ENCODE measurements around the gene NOC4L.
"Not testable (repeated sequence)": the region's sequence is repeated elsewhere in the genome, so short reads cannot be mapped to it uniquely, and the experiment has no call there.

NOC4L gene

DNA sequence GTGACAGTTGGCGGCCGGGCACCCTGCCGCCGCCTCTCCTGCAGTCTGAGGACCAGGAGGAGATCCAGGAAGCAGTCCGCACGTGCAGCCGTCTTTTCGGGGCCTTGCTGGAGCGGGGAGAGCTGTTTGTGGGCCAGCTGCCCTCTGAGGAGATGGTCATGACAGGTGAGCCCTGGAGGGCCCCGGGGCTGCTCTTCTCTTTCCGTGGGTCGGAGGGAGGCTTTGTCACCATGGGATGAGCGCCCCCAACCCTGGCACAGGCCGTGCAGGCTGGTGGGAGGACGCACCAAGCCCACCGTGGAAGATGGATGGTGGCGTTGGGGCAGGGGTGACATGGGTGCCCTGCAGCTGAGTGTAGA, 532 bp downstream of the NOC4L start:
- no peak for DNase-seq

GRCh38 chr12:132145334-132145733, 1.1 kb downstream of the NOC4L start:
- DNase-seq, result no peak

DNA sequence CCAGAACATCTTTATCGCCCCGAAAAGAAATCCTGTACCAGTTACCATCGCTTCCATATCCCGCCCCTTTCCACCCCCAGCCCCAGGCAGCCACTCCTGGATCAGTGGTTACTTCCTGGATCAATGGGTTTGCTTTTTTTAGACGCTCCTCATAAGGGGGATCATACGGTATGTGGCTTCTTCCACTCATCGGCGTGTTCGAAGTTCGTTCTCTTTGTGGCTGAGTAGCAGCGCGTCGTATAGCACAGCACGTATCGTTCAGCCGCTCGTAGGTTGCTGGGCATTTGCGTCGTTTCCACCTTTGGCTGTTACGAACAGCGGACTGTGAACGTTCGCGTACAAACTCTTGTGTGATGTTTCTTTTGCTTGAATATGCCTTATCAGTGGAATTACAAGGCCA, 1.8 kb downstream of the NOC4L start:
- DNase-seq, result no peak

- DNase-seq, result no peak
These were observed 2.6 kb downstream of the NOC4L start for GRCh38 chr12:132146772-132147422.

GRCh38 chr12:132147423-132148367, 3.4 kb downstream of the NOC4L start:
- DNase-seq, result no peak

- no peak for DNase-seq
These were observed 4.2 kb downstream of the NOC4L start for GRCh38 chr12:132148368-132149045.

DNA sequence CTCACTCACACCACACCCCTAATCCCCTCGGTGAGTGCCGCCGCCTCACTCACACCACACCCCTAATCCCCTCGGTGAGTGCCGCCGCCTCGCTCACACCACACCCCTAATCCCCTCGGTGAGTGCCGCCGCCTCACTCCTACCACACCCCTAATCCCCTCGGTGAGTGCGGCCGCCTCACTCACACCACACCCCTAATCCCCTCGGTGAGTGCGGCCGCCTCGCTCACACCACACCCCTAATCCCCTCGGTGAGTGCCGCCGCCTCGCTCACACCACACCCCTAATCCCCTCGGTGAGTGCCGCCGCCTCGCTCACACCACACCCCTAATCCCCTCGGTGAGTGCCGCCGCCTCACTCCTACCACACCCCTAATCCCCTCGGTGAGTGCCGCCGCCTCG, 5.3 kb downstream of the NOC4L start:
- not testable (repeated sequence) for DNase-seq

- DNase-seq, result no peak
These were observed 6.5 kb downstream of the NOC4L start for GRCh38 chr12:132150780-132151144.

GRCh38 chr12:132151145-132151765, 7.0 kb downstream of the NOC4L start:
- no peak for DNase-seq

GRCh38 chr12:132151766-132152410, 7.6 kb downstream of the NOC4L start:
- DNase-seq, result no peak

DNA sequence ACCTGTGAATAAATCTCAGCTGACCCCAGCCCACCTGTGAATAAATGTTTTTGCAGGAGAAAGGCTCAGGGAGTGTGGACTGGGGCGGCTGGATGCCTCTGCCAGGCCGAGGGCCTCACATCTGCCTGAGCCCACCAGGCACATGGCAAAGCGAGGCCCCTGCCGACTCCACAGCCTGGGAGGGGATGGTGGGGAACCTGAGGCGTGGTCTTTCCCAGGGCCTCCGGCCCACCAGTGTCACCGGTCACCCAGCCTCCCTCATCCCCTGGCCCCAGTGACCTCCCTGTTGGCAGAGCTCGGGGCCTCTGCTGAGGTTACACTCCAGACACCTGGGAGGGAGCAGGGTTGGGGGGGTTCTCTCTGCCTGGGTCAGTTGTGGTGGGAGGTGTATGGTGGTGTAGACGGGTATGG, 8.2 kb downstream of the NOC4L start:
- no peak for DNase-seq

- DNase-seq, result no peak
These were observed 8.7 kb downstream of the NOC4L start for GRCh38 chr12:132152953-132153352.

DNA sequence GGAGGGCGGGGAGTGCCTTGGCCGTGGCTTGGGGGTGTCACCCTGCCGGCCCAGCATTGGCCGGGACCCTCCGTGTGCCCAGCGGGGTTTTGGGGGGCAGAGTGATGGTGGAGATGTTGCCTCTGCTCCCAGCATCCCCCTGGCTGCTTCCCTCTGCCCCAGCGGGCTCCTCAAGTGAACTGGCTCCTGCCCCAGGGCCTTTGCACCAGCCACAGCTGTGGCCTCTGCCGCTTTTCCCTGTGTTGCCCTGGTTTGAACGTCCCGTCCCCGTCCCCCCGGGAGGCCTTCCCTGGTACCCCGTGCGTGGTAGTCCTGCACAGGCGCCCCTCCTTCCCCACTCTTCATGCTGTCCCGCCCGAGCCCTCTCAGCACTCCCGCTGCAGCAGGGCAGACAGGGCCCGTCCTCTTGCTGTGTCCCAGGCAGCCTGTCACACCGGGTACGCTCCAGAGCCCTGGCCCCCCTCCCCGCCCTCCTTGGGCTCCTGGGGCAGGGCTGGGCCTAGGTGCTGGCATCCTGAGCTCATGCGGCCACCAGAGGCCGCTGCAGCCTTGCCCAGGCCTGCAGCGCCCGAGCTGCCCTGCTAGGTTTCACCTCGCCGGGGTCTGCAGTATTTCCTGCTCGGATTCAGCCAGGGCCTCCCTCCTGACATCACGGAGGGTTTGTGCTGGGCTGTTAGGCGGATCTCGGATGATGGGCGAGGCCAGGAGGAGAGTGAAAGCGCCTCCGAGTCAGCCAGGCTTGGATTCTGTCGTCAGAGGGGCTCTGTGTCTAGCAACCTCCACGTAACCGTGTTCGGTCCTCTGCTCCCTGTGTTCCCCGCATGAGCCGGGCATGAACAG, 9.5 kb downstream of the NOC4L start:
- peak; percentile 48 for DNase-seq

DNA sequence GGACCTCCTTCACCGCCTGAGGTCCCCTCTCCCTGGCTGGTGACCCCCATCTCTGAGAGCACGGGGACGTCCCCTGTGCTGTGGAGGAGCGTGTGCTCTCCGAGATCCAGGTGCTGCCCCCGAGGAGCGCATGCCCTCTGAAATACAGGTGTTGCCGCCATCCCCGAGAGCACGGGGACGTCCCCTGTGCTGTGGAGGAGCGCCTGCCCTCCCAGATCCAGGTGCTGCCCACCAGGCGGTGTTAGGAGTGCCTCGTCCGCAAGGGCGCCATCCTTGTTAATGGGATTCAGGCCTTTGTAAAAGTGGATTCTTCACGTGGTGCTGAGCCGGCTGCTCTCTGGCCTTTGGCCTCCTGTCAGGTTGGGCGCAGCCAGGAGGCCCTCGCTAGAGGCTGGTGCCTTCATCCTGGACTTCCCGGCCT, 10.1 kb downstream of the NOC4L start:
- no peak for DNase-seq

GRCh38 chr12:132154941-132155770, 10.9 kb downstream of the NOC4L start:
- DNase-seq, result no peak

DNA sequence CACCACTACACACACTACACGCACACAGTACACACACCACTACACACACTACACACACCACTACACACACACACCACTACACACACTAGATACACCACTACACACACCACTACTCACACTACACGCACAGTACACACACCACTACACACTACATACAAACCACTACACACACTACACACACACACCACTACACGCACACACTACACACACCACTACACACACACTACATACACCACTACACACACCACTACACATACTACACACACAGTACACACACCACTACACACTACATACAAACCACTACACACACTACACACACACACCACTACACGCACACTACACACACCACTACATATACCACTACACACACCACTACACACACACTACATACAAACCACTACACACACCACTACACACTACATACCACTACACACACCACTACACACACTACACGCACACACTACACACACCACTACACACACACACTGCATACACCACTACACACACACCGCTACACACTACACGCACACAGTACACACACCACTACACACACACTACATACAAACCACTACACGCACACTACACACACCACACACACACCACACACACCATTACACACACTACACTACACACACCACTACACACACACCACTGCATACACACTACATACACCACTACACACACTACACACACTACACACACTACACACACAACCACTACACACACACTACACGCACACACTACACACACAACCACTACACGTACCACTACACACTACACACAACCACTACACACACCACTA, 11.7 kb downstream of the NOC4L start:
- no peak for DNase-seq

GRCh38 chr12:132156573-132157325, 12.5 kb downstream of the NOC4L start:
- DNase-seq, result no peak

DNA sequence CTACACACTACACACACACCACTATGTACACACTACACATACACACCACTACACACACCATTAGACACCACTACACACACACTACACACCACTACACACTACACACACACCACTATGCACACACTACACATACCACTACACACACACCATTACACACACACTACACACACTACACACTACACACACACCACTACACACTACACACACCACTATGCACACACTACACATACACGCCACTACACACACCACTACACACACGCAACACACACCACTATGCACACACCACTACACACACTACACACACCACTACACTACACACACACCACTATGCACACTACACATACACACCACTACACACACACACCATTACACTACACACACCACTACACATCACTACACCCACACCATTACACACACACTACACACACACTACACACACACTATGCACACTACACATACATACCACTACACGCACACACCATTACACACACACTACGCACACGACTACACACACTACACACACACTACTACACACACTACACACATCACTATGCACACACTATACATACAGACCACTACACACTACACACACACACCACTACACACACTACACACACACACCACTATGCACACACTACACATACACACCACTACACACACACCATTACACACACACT, 13.6 kb downstream of the NOC4L start:
- DNase-seq, result no peak
